ENCODE data around the gene BMP7.

GRCh38 chr20:57129303-57129702 lies 137.1 kb downstream of the BMP7 start:
- TF ChIP-seq CTCF (conservative IDR thresholded peaks at IDR 0.05) (no peak), EZH2 (IDR thresholded peaks at IDR 0.05; ENCODE audit: low read depth) (no peak)
